ENCODE data around the gene SORCS2. TPM values are rescaled to one million over a fixed set of nuclear protein-coding genes. Genes with fewer than 3 reads are reported as not detected.

SORCS2 gene
- total and polyA plus RNA-seq, 2 donors (not counting 1 experiment from before 2014, with no cell fraction given) = not detected

GRCh38 chr4:7774301-7775294, 582.3 kb downstream of the SORCS2 start:
- H3K4me1 Mint-ChIP-seq = no peaks in the 10 kb centered on the region
- WGBS (ENCODE audit: insufficient coverage) = 88% methylated on average over 18 of the region's 22 CpGs
- H3K27ac Mint-ChIP-seq = no peak overlapping the region
- POLR2A ChIA-PET = no interaction called here
- Histone ChIP-seq H3K27ac (ENCODE audit: low read length in 2 of 2) (no peak overlapping the region), H2AFZ (ENCODE audit: insufficient read depth, low read depth, low read length, poor library complexity, severe bottlenecking) (no peak overlapping the region), H3K9me3 (ENCODE audit: control extremely low read depth in 1 of 3, control insufficient read depth in 2 of 3, insufficient read depth in 1 of 3, low read length in 2 of 3) (no peaks in the 10 kb centered on the region), H3K9ac (ENCODE audit: low read length) (no peak overlapping the region), H4K20me1 (ENCODE audit: control insufficient read depth, insufficient read depth, low read length, poor library complexity, severe bottlenecking) (no peaks in the 10 kb centered on the region), H3K27me3 (replicated peaks in 1 of 4; ENCODE audit: control extremely low read depth in 1 of 4, control insufficient read depth in 3 of 4, insufficient read depth in 4 of 4, low read length in 3 of 4) (no peaks in the 10 kb centered on the region), H3K4me1 (ENCODE audit: control insufficient read depth in 2 of 2, insufficient read depth in 2 of 2, low read length in 2 of 2) (no peaks in the 10 kb centered on the region), H3K36me3 (replicated peaks in 1 of 2; ENCODE audit: control extremely low read depth in 1 of 2, control insufficient read depth in 1 of 2, extremely low read depth in 1 of 2, insufficient read depth in 2 of 2, low read length in 1 of 2) (no peaks in the 10 kb centered on the region), H3K4me2 (replicated peaks; ENCODE audit: low read depth, low read length, poor library complexity, severe bottlenecking) (no peak overlapping the region), H3K79me2 (ENCODE audit: control insufficient read depth, insufficient read depth, low read length) (no peaks in the 10 kb centered on the region), H3K4me3 (ENCODE audit: control extremely low read depth in 1 of 5, extremely low read depth in 1 of 5, insufficient read depth in 1 of 5, low read depth in 2 of 5, low read length in 4 of 5) (no peak overlapping the region)
- ATAC-seq (ENCODE audit: low read depth) (no peak), DNase-seq (no peak)
- peaks cover 14% of the 10 kb centered on the region for H3K27me3 Mint-ChIP-seq
- CTCF ChIA-PET = interaction anchor here (1.0 kb wide), 1 partner anchor 28 kb away, joined by 6 read pairs; no protein-coding TSS in a partner anchor
- TF ChIP-seq EZH2 (IDR thresholded peaks at IDR 0.05; ENCODE audit: borderline replicate concordance, insufficient read depth, low read depth, low read length, poor library complexity, severe bottlenecking) = no peak
- TF ChIP-seq CTCF (IDR thresholded peaks at IDR 0.05) = no peak
- intact Hi-C loops (cut with micrococcal nuclease) = no loop called here
- no peaks in the 10 kb centered on the region for H3K9me3 Mint-ChIP-seq (ENCODE audit: insufficient read depth)
- H3K4me3 Mint-ChIP-seq = no peak overlapping the region

DNA sequence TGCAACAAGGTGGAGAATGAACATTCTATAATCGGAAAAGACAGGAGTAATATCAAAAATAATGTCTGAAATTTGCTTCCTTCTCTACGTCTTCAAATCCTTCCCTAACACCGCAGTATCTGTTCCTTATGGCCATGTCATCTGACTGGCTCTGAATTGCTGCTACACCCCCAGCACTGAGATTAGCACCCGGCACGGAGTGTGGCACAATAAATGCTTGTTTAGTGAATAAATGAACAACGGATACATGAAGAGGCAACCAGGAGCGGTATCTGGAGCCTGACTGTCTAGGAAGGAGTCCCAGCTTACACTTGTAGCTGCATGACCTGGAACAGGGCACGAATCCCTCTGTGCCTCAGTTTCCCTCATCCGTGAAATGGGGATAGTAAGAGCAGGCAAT, 583.1 kb downstream of the SORCS2 start:
- Histone ChIP-seq H3K36me3 (replicated peaks in 1 of 2; ENCODE audit: control extremely low read depth in 1 of 2, control insufficient read depth in 1 of 2, extremely low read depth in 1 of 2, insufficient read depth in 2 of 2, low read length in 1 of 2) (no peaks in the 10 kb centered on the region), H4K20me1 (ENCODE audit: control insufficient read depth, insufficient read depth, low read length, poor library complexity, severe bottlenecking) (no peaks in the 10 kb centered on the region), H3K79me2 (ENCODE audit: control insufficient read depth, insufficient read depth, low read length) (no peaks in the 10 kb centered on the region), H2AFZ (ENCODE audit: insufficient read depth, low read depth, low read length, poor library complexity, severe bottlenecking) (no peak overlapping the region), H3K27ac (ENCODE audit: low read length in 2 of 2) (no peak overlapping the region), H3K4me1 (ENCODE audit: control insufficient read depth in 2 of 2, insufficient read depth in 2 of 2, low read length in 2 of 2) (no peaks in the 10 kb centered on the region), H3K9ac (ENCODE audit: low read length) (no peak overlapping the region), H3K9me3 (ENCODE audit: control extremely low read depth in 1 of 3, control insufficient read depth in 2 of 3, insufficient read depth in 1 of 3, low read length in 2 of 3) (no peaks in the 10 kb centered on the region), H3K4me2 (replicated peaks; ENCODE audit: low read depth, low read length, poor library complexity, severe bottlenecking) (no peak overlapping the region), H3K27me3 (replicated peaks in 1 of 4; ENCODE audit: control extremely low read depth in 1 of 4, control insufficient read depth in 3 of 4, insufficient read depth in 4 of 4, low read length in 3 of 4) (no peaks in the 10 kb centered on the region), H3K4me3 (ENCODE audit: control extremely low read depth in 1 of 5, extremely low read depth in 1 of 5, insufficient read depth in 1 of 5, low read depth in 2 of 5, low read length in 4 of 5) (no peak overlapping the region)
- CTCF ChIA-PET = interaction anchor here (1.0 kb wide), 1 partner anchor 27 kb away, joined by 6 read pairs; no protein-coding TSS in a partner anchor
- Mint-ChIP-seq H3K4me1 (no peaks in the 10 kb centered on the region), H3K27me3 (peaks cover 11% of the 10 kb centered on the region), H3K27ac (no peak overlapping the region), H3K4me3 (no peak overlapping the region), H3K9me3 (ENCODE audit: insufficient read depth) (no peaks in the 10 kb centered on the region)
- POLR2A ChIA-PET = no interaction called here
- intact Hi-C loops (cut with micrococcal nuclease) = no loop called here
- DNase-seq = no peak
- TF ChIP-seq CTCF (IDR thresholded peaks at IDR 0.05) (no peak), EZH2 (IDR thresholded peaks at IDR 0.05; ENCODE audit: borderline replicate concordance, insufficient read depth, low read depth, low read length, poor library complexity, severe bottlenecking) (no peak)
- no peak for ATAC-seq (ENCODE audit: low read depth)
- 87% methylated on average over 8 of the region's 9 CpGs for WGBS (ENCODE audit: insufficient coverage)
